ENCODE results near the gene MIGA2.

Gene MIGA2

GRCh38 chr9:129113645-129114304 is 77.3 kb downstream of the MIGA2 start:
- Histone ChIP-seq H3K79me2 (ENCODE audit: insufficient read depth, low read length) (peaks cover 38% of the 10 kb centered on the region), H2AFZ (ENCODE audit: low read length) (no peak overlapping the region), H3K4me3 (ENCODE audit: low read depth, low read length, poor library complexity, severe bottlenecking) (no peak overlapping the region), H3K4me2 (ENCODE audit: low read length) (peak overlapping the region; percentile 29; the same call in 1 of the 2 replicates), H3F3A (ENCODE audit: insufficient read depth, low read length) (peaks cover 4% of the 10 kb centered on the region; the same call in 1 of the 2 replicates), H3K9me2 (ENCODE audit: low read depth, low read length) (no peaks in the 10 kb centered on the region), H3K9ac (ENCODE audit: low read length) (no peak overlapping the region), H3K27ac (ENCODE audit: low read depth, low read length, poor library complexity, severe bottlenecking) (no peak overlapping the region), H3K9me3 (ENCODE audit: low read length) (no peaks in the 10 kb centered on the region), H3K27me3 (ENCODE audit: insufficient read depth, low read length) (no peaks in the 10 kb centered on the region), H4K20me1 (ENCODE audit: insufficient read depth, low read length) (no peaks in the 10 kb centered on the region), H3K36me3 (ENCODE audit: insufficient read depth, low read length) (no peaks in the 10 kb centered on the region; the same call in 1 of the 2 replicates), H3K4me1 (ENCODE audit: insufficient read depth, low read length, severe bottlenecking) (peaks cover 37% of the 10 kb centered on the region)
- TF ChIP-seq EZH2 (IDR thresholded peaks at IDR 0.05; ENCODE audit: borderline replicate concordance, low read length) = no peak
- no peak for TF ChIP-seq CTCF (IDR thresholded peaks at IDR 0.05; ENCODE audit: low read length)

GRCh38 chr9:129118799-129119198 is 82.4 kb downstream of the MIGA2 start:
- no peak overlapping the region for H2AFZ ChIP-seq (ENCODE audit: low read length)
- TF ChIP-seq CTCF (IDR thresholded peaks at IDR 0.05; ENCODE audit: low read length) (no peak), EZH2 (IDR thresholded peaks at IDR 0.05; ENCODE audit: borderline replicate concordance, low read length) (no peak)
- H3K27me3 ChIP-seq (ENCODE audit: insufficient read depth, low read length) = no peaks in the 10 kb centered on the region
- H3F3A ChIP-seq (ENCODE audit: insufficient read depth, low read length) = peaks cover 4% of the 10 kb centered on the region; the same call in 1 of the 2 replicates
- no peak overlapping the region for H3K4me2 ChIP-seq (ENCODE audit: low read length)
- no peaks in the 10 kb centered on the region for H3K9me2 ChIP-seq (ENCODE audit: low read depth, low read length)
- no peak overlapping the region for H3K4me3 ChIP-seq (ENCODE audit: low read depth, low read length, poor library complexity, severe bottlenecking)
- H3K79me2 ChIP-seq (ENCODE audit: insufficient read depth, low read length) = peaks cover 26% of the 10 kb centered on the region
- peaks cover 12% of the 10 kb centered on the region for H3K4me1 ChIP-seq (ENCODE audit: insufficient read depth, low read length, severe bottlenecking)
- peaks cover 23% of the 10 kb centered on the region; the same call in 1 of the 2 replicates for H3K36me3 ChIP-seq (ENCODE audit: insufficient read depth, low read length)
- H4K20me1 ChIP-seq (ENCODE audit: insufficient read depth, low read length) = no peaks in the 10 kb centered on the region
- no peak overlapping the region for H3K27ac ChIP-seq (ENCODE audit: low read depth, low read length, poor library complexity, severe bottlenecking)
- no peak overlapping the region for H3K9ac ChIP-seq (ENCODE audit: low read length)
- H3K9me3 ChIP-seq (ENCODE audit: low read length) = no peaks in the 10 kb centered on the region

- Histone ChIP-seq H3K4me2 (ENCODE audit: low read length) (no peak overlapping the region), H3F3A (ENCODE audit: insufficient read depth, low read length) (no peaks in the 10 kb centered on the region), H3K4me3 (ENCODE audit: low read depth, low read length, poor library complexity, severe bottlenecking) (no peak overlapping the region), H3K9me3 (ENCODE audit: low read length) (no peaks in the 10 kb centered on the region), H3K79me2 (ENCODE audit: insufficient read depth, low read length) (peaks cover 12% of the 10 kb centered on the region; the same call in 1 of the 2 replicates), H3K9me2 (ENCODE audit: low read depth, low read length) (no peaks in the 10 kb centered on the region), H3K36me3 (ENCODE audit: insufficient read depth, low read length) (peaks cover 39% of the 10 kb centered on the region), H3K9ac (ENCODE audit: low read length) (no peak overlapping the region), H2AFZ (ENCODE audit: low read length) (no peak overlapping the region), H4K20me1 (ENCODE audit: insufficient read depth, low read length) (no peaks in the 10 kb centered on the region), H3K27ac (ENCODE audit: low read depth, low read length, poor library complexity, severe bottlenecking) (no peak overlapping the region), H3K27me3 (ENCODE audit: insufficient read depth, low read length) (no peaks in the 10 kb centered on the region), H3K4me1 (ENCODE audit: insufficient read depth, low read length, severe bottlenecking) (no peaks in the 10 kb centered on the region)
- TF ChIP-seq CTCF (IDR thresholded peaks at IDR 0.05; ENCODE audit: low read length) (no peak), EZH2 (IDR thresholded peaks at IDR 0.05; ENCODE audit: borderline replicate concordance, low read length) (no peak)
These were observed 85.1 kb downstream of the MIGA2 start for GRCh38 chr9:129121483-129121882.
